NCI-H2107 (cell line): Measurements from ENCODE around the gene BPIFB6.

Experiments
- DNase-seq: peaks from one replicate; lab custom pipeline; 2025; lab: John Stamatoyannopoulos, UW

The BPIFB6 gene

GRCh38 chr20:33002087-33002808 is 29.2 kb upstream of the BPIFB6 start:
- DNase-seq = no peak

DNA sequence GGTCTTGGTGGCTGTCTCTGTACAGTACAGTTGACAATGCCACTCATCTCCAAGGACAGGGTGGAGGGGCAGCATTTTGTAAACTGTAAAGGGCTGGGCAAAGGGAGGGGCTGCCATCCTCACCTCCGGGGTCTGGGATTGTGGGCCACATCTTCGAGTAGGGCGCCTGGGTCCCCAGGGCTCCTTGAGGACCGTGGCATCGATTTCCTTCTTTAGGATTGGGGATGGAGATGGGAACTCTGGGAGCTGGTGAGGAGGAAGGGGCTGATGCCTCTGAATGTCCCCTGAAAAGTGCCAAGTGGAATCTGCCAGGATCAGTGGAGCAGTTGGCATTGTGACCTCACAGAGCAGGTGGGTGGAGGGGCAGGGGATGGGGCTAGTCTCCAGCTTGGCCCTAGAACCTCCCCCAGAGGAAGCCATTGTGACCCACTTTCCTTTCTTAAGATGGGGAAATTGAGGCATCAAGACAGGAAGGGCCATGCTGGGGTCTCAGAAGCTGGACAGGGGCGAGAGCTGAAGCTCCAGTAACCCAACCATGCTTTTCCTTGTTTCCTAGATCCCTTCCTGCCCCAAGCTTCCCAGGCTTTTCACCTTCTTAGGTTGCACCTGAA is 27.2 kb upstream of the BPIFB6 start, which contains the start of gene SUN5:
Gene SUN5 (minus strand): TSS at position 293 of the 611 bp plus-strand sequence. CDS start 93 bp downstream, at position 200.
- DNase-seq = no peak

DNA sequence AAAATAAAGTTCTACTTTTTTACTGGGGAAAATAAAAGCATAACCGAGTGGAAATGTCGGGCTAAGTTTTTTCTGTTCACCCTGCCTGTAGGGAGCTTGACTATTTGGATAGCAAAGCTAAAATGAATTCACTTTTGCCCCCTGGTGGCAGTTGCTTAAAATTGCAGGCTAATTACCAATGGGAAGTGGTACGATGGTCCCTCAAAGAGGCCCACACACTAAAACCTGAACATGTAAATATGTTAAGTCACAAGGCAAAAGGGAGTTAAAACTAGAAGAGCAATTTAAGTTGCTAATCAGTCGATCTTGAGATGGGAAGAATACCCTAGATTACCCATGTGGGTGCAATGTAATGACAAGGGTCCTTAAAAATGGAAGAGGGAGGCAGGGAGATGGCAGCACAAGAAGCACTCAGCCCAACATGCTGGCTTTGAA is 26.3 kb upstream of the BPIFB6 start:
- no peak for DNase-seq

DNA sequence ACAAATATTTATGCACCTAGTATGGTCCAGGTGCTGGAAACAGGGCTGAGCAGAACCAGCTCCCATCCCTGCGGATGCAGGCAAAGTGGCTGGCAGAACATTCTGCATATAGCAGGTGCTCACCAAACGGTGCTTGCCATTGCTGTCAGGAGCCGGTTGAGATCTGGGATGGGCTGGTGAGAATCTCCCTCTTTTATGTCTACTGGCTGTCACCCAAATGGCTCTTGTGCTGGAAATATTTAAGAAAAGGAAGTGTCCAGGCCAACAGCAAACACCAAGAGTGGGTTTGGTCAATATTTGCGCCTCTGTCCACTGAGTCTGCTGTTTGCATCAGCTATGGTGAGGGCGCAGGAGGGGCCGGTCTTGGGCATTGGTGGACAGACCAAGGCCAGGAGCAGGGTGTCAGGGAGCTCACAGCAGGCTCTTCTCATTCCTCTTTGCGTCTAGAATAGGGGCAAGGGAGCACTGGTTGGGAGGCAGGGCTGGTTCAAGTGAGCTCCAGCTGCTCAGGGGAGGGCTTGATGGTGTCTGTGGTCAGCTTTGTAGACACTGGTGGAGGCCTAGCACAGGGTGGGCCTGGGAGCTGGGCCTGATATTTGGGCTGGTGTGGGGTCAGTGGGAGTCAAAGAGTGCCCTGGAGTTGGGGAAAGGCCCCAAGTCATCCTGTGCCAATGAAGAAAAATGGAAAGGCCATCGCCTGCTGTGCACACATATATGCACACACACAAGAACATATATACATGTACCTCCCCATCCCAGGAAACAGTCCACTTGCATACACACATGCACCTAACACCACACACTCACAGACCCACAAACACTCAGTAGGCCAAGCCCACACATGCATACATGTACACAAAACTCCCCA is 25.3 kb upstream of the BPIFB6 start:
- DNase-seq = no peak

DNA sequence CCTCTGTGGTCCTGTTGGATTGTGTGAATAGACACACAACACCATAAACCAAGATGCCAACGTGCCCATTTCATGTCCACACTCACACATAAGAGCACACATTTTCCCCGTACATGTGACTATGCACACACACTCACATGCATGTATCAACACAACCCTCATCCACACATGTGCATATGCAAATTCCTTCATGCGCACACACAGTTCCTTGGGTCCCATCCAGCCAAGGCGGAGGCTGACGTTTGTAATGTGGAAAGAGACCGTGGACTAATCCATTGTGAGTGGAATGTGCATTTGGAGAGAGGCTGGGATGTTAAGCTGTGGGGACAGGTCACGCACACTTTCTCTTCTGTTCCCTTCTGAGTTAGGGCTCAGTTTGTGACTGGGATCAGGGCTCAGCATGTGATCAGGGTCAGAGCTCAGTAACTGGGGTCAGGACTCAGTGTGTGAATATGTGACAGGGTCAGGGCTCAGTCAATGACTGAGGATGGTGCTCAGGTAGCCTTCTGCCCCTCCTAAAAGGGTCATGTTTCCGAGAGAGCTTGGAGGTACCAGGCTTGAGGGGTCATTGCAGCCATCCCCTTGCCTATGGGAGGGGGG is 24.6 kb upstream of the BPIFB6 start:
- no peak for DNase-seq

- no peak for DNase-seq
Observed at GRCh38 chr20:33007376-33008335, 23.8 kb upstream of the BPIFB6 start, which contains the start of gene BPIFB2. Gene BPIFB2 (plus strand): TSS chr20:33007704. CDS start chr20:33008575, 871 bp downstream.

GRCh38 chr20:33008336-33009213 is 22.9 kb upstream of the BPIFB6 start:
- no peak for DNase-seq

GRCh38 chr20:33009214-33010132 is 22.0 kb upstream of the BPIFB6 start:
- no peak for DNase-seq

DNA sequence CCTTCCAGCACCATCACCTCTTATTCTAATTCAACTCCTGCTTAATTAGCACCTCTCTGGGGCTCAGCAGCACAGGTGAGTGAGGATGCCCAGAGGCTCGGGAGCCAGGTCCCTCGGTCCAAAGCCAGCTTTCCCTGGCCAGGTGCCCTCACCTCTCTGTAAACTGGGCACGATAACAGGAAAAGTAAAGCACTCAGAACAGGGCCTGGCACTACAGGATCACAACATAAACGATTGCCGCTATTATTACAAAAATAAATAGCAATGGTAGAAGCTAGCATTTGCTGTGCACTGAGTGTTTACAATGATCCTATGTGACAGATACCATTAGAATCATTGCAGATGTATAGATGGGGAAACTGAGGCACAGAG is 21.3 kb upstream of the BPIFB6 start:
- DNase-seq = no peak

- no peak for DNase-seq
Observed at GRCh38 chr20:33010674-33011449, 20.6 kb upstream of the BPIFB6 start.

DNA sequence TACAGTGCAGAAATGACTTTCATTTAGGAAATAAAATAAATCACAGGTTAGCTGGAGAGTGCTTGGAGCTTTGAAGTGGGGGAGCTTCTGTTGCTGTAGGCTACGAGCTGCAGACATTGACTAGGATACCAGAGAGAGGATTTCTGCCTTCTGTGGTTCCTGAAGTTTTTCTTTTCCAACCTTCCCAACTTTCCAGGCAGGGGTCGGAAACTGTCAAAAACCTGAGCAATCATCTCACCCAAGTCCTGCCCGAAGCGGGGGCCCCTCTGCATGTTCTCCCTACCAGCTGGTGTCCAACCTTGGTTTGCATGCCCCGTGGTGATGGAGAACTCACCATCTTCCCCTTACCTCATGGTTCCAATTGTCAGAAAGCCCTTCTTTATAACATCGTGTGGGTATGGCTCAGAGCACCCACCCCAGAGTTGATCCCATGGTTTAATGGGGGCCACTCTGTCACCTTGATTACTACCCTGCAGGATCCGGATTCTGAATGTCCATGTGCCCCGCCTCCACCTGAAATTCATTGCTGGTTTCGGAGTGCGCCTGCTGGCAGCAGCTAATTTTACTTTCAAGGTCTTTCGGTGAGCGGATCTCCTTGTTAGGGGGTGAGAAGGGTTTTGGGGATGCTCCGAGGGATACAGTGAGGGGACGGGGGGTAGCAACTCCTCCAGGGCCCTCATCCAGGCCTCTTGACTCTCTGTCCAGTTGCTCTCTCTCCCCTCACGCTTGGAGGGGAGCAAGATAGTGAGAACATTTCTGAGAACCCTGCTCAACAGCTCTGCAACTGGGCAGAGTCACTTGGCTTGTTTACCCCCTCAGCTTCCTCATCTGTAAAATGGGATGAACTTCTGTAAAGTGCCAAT is 18.9 kb upstream of the BPIFB6 start:
- DNase-seq = no peak

GRCh38 chr20:33013701-33014326 is 17.6 kb upstream of the BPIFB6 start:
- no peak for DNase-seq

DNA sequence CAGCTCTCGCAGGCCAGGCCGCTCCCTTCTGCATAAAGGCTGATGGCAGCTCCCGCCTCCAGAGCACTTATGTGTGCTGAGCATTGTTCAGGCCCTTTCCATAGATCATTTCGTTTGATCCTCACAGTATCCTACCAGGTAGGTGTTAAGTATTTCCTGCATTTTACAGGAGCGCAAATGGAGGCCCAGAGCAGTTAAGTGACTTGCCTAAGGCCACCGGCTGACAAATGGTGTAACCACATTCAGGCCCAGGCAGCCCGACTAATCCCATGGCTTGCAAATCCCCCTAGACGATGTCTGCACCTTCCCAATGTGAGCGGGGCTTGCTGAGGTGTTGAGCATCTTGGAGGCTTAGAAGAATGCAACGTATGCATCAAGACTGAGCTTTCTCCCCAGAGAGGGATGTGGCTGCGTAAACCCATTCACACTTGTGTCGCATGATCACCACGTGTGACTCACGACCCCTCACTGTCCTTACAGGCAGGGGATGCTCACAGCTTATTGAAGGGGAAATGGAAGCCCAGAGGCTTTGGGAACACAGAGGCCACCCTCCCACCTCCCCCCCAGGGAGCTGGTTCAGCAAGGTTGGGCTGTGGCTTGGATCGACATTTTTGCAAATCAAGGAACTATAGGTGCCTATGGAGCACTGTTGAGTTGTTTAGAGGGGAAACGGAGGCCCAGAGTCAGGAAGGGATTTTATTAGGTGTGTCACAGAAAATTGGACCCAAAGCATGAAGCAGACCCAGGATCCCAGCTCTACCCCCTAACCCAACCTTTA is 16.9 kb upstream of the BPIFB6 start:
- DNase-seq = no peak

DNA sequence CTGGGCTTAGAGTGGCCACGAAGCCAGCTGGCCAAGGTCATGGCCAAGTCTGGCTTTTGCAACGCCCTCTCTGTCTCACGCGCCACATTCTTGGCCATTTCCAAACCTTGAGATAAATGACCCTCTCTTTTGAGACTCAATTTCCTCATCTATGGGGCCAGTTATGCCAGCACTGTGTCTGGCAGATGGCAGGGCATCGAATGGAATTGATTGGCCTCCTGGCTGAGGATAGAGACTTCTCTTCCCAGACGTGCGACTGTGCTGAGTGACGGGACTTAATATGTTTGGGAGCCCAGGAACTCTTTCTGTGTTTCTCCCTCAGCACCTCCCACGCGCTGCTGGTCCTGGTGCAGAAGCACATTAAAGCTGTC is 16.3 kb upstream of the BPIFB6 start:
- DNase-seq = no peak

DNA sequence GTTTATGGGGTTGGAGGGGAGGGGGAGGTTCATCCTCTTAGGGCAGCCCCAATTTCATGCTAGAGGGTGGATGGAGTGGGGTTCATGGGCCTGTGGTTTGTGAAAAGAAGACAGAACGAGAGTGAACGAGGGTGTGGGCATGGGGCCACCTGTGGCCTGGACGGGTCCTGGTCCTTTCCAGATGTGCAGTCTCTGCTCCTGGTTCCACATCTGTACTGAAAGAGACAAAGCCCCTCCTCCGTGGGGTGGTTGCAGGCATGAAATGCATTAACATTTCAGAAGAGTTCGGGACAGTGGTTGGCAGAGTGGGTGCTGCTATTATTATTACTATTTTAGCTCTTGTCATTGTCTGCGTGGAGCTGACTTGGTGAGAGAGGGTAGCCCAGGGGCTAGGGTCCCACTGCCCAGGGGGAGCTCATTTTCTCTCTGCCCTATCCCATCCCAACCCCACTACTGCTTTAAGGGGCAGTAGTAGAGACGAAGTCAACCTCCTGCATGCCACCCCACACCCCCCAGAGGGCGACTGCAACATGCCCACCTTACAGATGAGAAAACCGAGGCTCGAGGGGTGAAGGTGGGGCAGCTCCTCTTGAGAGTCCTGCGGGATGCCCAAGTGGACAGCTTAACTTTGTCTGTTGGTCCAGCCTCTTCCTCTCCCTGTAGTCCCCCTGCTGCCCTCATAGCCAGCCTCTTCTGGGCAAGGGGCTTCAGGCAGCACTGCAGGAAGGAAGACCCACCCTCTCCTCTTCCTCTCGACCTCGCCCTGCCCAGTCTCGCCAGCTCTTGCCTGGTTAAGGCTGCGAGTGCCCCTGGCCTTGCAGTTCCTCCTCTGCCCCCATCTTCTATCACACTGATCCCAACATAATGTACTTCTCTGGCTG is 15.5 kb upstream of the BPIFB6 start:
- no peak for DNase-seq
